Measurements from ENCODE around the gene ARHGAP15.

The ARHGAP15 gene

GRCh38 chr2:143460382-143460781 lies 331.2 kb downstream of the ARHGAP15 start:
- H3K4me3 ChIP-seq (ENCODE audit: low read depth, low read length): no peak overlapping the region
- no peak for TF ChIP-seq CTCF (IDR thresholded peaks at IDR 0.05; ENCODE audit: low read depth, low read length)

- no peak for TF ChIP-seq CTCF (IDR thresholded peaks at IDR 0.05; ENCODE audit: low read depth, low read length)
- no peak overlapping the region for H3K4me3 ChIP-seq (ENCODE audit: low read depth, low read length)
These were observed 334.5 kb downstream of the ARHGAP15 start for GRCh38 chr2:143463719-143464118.

- no peak overlapping the region for H3K4me3 ChIP-seq (ENCODE audit: low read depth, low read length)
- no peak for TF ChIP-seq CTCF (IDR thresholded peaks at IDR 0.05; ENCODE audit: low read depth, low read length)
These were observed 337.2 kb downstream of the ARHGAP15 start for GRCh38 chr2:143466391-143466790.

GRCh38 chr2:143467011-143467410 lies 337.8 kb downstream of the ARHGAP15 start:
- no peak overlapping the region for H3K4me3 ChIP-seq (ENCODE audit: low read depth, low read length)
- TF ChIP-seq CTCF (IDR thresholded peaks at IDR 0.05; ENCODE audit: low read depth, low read length): no peak

- H3K4me3 ChIP-seq (ENCODE audit: low read depth, low read length): no peak overlapping the region
- TF ChIP-seq CTCF (IDR thresholded peaks at IDR 0.05; ENCODE audit: low read depth, low read length): no peak
These were observed 339.2 kb downstream of the ARHGAP15 start for GRCh38 chr2:143468341-143468888.

- no peak overlapping the region for H3K4me3 ChIP-seq (ENCODE audit: low read depth, low read length)
- no peak for TF ChIP-seq CTCF (IDR thresholded peaks at IDR 0.05; ENCODE audit: low read depth, low read length)
These were observed 340.1 kb downstream of the ARHGAP15 start for GRCh38 chr2:143469323-143469722.

GRCh38 chr2:143471550-143471949 lies 342.3 kb downstream of the ARHGAP15 start:
- H3K4me3 ChIP-seq (ENCODE audit: low read depth, low read length): no peak overlapping the region
- no peak for TF ChIP-seq CTCF (IDR thresholded peaks at IDR 0.05; ENCODE audit: low read depth, low read length)
